ENCODE measurements around the gene GMCL1.
"Not testable (repeated sequence)": the region's sequence is repeated elsewhere in the genome, so short reads cannot be mapped to it uniquely, and the experiment has no call there.

GMCL1 gene

DNA sequence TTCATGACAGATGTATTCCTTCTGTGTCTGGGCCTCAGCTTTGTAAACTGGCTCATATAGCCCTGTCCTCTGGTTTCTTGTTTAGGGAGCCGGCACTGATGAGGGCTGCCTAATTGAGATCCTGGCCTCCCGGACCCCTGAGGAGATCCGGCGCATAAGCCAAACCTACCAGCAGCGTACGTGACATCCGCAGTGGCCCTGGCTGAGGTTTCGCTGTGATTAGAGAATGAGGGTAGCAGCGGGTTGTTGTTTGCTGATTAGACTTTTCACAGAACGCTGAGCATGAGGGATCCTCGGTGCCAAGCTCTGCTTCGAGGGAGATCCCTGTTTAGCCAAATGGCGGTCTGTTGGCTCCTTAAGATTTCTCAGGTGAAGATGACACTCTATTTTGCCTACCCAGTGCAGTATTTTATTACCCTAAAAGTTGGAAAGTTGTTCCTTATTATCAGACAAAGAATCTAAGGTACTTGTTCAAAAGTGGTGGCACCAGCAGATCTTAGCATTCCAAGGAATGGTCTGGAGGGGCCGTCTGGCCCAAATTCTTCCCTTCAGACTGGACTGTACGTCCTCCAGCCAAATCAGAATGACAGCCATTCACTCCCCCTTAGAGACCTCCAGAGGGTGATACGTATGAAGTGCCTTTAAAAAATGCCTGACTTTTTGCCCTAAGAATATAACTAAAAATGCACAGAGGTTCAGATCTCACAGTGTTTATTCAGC is 21.5 kb upstream of the GMCL1 start:
- no peak for DNase-seq

DNA sequence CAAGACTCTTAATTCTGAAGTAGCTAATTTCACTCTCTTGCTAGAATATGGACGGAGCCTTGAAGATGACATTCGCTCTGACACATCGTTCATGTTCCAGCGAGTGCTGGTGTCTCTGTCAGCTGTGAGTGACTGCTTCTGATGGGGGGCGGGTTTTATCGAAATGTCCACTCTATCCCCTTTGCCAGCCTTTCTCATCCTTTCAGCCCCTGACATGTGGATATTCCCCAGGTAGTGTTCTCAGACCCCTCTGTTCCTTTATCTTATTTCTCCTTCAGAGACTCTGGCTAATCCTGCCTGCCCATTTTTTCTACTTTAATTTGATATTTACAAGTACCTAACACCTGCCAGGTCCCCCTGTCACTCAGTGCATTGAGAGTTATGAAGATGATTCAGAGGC is 18.9 kb upstream of the GMCL1 start:
- no peak for DNase-seq

DNA sequence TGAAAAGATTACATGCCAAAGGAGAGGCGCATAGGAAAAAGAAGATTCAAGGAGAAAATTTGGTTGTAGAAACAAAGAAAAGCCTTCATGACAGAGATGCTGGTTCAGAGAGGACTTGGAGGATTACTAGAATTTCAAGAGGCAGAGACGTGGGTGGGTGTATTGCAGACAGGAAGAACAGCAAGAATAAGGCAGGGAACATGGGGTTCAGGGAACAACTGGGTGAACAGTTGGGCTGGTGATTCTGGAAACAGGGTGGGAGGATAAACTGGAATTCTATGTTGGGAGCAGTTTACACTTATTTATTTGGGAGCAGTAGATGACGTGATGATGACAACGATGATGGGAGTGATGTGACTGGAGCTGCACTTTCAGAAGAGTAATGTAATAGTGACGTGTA is 18.4 kb upstream of the GMCL1 start:
- no peak for DNase-seq

DNA sequence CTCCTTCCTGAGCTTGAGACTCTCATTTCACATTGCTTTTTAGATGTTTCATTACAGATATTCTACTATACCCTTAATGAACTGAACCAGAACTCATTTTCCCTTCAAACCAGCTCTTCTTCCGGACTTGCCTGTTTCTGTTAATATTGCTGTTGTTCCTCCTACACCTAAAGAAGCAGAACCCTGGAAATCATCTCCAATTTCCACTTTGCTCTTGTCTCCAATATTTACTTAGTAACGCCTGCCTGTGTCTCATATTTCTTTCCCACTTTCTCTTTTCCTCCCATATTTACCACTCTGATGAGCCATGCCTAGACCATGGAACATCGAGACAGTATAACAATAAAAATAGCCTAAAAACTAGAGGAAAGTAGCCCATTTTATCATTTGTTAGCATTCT is 17.9 kb upstream of the GMCL1 start:
- DNase-seq: no peak

DNA sequence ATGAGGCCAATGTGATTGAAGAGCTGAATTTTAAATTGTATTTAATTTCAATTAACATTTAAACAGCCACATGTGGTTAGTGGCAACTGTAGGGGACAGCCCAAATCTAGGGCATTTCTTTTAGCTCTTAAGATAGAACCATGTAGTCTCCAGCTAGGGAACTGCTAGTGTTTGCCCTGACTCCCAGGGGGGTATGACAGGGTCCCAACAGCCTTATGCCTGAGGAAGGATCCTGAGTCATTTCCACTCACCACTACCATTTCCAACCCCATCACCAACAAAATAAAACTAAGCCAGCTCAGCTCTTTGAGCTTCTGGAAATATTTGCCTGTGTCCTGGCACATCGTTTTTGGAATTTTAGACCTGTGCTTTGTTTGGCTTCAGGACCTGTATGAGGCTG is 13.7 kb upstream of the GMCL1 start:
- DNase-seq: no peak

DNA sequence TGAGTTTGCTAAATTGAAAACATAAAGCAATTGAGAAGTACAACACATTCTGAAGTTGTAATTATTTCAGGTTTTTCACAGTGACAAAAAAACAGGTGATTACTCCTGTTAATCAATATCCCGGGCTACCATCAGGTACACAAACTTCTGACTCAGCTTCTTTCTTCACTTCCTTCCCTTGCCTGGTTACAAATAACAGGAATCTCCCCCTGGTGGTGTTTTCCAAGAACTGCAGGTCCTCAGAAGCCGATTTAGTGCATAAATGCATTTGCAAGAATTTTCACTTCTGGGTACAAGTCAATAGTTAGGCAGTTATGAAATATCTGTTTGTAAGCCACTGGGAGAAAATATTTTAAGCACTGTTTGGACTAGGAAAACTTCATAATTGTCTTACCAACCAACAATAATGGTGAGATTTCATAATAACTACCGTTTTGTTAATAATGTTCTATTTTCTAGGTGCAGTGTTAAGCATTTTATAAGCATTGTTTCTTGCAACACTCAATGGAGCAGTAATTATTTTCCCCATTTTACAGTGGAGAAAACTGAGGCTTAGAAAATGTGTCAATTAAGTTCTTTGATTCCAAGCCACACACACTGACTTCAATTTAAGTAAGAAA is 12.4 kb upstream of the GMCL1 start:
- no peak for DNase-seq

DNA sequence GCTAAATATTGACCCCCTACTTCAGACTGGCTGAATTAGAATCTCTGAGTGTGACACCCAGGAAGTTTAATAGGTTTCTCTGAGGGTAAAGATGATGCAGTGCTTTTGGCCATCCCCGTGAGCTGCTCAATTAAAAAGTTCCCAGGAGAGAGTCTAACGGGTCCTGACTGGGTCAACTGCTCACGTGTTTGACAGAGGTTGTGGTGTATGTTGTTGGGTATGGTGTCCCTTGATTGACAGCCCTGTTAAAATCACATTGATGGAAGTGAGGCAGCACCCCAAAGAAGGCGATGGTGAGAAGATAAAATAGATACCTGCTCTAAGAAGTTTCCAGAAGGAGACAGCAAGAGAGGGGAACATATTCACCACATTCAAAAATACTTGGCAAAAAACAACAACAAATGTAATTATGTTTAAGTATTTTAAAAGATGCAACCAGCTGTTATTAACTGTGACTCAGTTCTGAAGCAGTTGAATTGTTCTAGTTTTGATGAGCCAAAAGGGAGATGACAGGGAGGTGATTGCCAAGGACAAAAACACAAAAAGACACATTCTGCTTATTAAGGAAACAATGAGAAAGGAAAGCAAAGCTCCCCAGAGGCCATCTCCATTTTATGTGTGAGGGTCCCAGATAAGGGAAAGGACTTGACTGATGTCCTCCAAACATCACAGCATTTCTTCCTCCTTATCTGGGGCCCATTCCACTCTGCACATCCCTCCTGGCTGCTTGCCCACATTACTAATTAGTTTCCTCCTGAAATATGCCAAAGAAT is 11.5 kb upstream of the GMCL1 start:
- DNase-seq: no peak

DNA sequence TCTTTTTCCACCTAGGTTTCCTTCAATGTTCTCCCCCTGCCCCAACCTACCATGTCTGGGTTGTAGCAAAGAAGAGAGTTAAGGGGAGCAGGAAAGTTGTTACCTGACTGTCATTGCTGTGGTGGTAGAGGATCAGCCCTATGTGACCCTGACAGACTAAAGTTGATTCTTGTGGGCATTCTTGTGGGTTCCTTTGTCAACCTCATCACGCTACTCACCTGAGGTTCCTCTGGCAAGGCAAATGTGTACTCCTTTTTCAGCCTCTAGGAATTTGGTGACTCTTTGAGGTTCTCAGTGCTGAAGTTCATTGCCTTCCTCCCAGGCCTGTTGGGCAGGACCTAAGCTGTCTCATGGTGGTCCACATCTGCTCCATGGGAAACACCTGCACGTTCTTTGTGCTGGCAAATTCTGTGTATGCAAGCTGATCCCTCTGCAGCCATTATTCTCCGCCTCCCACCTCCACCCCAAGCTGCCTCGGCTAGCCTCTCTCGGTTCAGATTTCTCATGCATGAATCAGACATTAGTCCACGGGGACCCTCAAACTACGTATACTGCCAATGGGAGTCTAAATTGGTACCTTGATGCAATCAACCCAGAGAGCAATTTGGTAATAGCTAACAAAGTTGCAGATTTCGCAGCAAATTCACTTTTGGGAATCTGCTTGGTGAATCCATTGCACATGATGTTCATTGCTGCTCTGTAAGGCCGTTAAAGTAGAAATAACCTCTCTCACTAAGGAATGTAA is 1.5 kb upstream of the GMCL1 start:
- no peak for DNase-seq

DNA sequence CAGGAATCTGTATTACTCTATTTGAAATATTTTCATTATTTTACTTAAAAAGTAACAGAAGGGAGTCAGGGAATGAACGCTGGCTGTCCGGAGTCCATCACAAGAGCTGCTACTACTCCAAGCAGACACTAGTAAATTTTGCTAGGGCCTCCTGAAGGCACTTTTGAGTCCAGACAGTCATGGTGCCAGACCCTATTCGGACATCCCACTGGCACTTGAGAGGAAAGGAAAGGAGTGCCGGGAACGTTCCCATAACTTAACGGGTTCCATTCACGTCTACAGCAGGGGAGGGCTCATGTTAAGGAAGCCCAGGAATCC is 563 bp upstream of the GMCL1 start:
- DNase-seq: no peak

DNA sequence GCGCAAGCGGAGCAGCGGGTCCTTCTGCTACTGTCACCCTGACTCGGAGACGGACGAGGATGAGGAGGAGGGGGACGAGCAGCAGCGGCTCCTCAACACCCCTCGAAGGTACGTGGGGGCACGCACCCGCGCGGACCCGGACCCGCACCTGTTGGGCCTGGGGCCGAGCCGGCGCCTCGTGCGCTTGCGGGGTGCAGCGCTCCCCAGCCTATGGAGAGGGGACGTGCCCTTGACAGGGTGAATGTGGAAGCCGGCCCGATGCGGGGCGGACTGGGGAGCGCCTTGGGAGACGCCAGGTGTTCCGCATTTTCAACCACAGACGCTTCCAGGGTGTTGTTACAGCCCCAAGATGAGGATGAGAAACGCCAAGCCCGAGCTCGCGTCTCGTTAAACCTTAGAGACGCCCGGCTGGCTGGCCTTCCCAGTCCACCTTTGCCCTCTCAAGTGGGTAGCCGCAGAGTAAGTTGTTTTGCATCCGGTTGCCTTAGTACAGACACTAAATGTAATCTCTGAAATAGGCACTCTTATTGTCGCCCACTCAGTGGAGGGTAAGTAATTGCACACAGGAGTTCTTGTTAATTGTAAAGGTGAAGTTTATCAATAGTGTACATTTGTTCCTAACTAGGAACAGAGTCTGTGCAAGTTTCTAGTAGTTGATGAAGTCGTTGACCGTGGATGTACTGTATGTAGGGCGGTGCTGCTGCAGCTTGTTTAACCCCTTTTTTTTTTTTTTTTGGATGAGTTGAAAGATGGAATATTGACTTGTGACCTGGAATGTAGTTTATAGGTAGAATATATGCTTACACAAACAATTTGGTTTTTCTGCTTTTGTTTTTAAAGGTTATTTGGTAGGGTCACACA is 815 bp downstream of the GMCL1 start:
- no peak for DNase-seq

DNA sequence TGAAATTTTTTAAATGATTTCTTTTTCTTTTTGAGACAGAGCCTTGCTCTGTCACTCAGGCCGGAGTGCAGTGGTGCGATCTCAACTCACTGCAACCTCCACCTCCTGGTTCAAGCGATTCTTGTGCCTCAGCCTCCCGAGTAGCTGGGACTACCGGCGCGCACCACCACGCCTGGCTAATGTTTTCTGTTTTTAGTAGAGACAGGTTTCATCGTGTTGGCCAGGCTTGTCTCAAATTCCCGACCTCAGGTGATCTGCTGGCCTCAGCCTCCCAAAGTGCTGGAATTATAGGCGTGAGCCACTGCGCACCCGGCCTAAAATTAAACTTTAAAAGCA is 1.4 kb downstream of the GMCL1 start:
- not testable (repeated sequence) for DNase-seq

DNA sequence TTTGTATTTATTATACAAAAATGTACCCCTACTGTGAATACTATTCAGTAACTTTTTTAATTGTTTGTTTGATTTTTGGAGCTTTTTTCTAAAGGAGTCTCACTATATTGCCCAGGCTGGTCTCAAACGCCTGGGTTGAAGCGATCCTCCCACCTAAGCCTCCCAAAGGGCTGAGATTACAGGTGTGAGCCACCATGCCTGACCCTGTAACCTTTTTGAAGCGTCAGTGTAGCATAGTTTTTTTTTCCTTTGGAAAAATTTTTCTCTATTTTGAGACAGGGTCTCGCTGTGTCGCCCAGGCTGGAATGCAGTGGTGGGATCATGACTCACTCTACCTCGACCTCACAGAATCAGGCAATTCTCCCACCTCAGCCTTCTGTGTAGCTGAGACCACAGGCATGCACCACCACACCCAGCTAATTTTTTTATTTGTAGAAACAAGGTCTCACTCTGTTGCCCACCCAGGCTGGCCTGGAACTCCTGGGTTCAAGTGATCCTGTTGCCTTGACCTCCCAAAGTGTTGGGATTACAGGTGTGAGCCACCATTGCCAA is 2.0 kb downstream of the GMCL1 start:
- DNase-seq: no peak

DNA sequence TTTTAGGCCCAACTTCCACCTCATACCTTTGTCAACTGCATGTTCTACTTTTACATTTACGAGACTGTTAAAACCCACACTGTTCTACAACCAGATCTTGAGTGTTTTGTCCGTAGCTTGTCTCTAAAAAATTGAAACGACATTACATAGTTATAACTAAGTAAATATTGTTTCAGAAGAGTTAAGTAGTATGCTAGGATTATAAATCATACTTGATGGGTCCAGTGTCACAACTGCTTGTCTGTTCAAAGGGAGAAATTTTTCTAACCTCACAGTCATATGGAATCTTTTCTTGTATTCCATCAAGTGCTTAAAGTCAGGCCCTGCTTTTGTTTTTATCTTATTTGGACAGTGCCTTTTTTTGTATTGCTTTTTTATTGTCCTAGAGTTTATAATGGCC is 4.3 kb downstream of the GMCL1 start:
- no peak for DNase-seq

DNA sequence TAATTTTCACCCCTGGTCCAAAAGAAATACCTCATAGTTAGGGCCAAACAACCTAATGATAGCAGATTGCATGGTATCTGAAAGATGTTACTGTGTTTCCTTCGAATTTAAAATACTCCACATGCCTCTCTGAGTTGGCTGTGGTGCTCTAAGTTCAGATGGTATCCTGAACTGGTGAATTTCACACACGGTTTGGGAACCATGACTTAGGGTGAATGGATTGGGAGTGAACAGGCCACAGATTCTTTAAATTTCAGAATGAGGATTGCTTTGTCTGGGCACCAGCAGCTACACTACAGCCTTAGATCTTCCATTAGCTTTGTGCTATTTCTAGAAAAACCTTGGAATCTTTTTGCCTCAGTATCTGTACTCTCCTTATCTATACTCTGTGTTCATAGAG is 6.2 kb downstream of the GMCL1 start:
- no peak for DNase-seq

DNA sequence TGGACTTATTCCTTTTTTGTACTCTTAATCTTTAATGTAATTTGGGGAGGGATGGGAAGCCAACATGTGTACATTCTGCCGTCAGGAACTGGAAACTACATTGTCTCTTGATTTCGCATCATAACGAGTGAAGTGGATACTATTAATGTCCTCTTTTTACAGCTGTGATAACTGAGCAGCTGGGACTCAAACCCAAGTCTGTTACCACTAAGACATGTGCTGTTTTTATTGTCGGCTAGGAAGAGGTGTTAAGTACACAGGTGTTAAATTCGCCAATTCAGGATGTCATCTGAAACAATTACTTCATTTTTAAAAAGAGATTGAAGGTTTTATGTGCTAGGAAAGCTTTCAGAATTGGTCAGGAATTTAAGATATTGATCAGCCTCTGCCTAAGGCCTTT is 6.9 kb downstream of the GMCL1 start:
- DNase-seq: no peak

DNA sequence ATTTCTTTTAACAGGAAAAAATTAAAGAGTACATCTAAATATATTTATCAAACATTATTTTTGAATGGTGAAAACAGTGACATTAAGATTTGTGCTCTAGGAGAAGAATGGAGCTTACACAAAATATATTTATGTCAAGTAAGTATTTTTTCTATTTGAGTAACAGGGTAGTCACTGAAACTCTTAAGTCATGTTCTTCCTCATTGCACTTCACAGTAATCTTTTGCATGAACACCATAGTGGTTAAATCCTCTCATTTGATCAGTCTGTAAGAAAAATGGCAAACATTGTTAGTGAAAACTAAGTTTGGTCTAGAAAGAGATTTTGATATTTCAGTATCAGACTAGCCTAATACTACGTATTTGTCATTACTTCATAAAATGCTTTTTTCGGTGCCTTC is 8.1 kb downstream of the GMCL1 start:
- DNase-seq: no peak

DNA sequence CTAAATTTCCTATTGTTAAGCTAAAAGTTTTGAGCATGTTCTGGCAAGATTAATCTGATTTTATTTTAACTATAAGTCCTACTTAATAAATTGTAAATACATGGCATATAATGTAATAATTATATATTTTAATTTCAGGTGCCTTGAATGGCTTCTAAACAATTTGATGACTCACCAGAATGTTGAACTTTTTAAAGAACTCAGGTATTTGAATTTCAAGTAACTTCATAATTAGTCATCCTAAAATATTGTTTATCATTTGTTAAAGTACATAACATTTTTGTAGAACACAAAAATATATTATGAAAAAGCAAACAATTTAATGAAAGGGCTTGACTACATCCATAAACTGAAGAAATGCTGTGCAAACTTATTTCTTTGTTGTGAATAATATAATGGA is 14.5 kb downstream of the GMCL1 start:
- DNase-seq: no peak

DNA sequence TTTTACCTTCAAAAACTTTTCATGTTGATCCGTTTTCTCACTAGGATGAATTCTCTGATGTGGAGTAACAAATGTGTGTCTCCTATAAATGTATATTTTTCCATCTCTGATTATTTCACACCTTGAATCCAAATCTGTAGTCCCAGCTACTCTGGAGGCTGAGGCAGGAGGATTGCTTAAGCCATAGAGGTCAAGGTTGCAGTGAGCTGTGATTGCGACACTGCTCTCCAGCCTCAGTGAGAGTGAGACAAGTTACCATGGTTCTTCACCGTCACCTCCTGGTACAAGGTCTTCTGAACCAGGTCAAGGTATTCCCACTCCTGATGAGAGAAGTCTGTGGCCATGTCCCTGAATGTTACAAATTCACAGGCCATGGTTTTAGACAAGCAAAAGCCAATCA is 15.1 kb downstream of the GMCL1 start:
- no peak for DNase-seq

DNA sequence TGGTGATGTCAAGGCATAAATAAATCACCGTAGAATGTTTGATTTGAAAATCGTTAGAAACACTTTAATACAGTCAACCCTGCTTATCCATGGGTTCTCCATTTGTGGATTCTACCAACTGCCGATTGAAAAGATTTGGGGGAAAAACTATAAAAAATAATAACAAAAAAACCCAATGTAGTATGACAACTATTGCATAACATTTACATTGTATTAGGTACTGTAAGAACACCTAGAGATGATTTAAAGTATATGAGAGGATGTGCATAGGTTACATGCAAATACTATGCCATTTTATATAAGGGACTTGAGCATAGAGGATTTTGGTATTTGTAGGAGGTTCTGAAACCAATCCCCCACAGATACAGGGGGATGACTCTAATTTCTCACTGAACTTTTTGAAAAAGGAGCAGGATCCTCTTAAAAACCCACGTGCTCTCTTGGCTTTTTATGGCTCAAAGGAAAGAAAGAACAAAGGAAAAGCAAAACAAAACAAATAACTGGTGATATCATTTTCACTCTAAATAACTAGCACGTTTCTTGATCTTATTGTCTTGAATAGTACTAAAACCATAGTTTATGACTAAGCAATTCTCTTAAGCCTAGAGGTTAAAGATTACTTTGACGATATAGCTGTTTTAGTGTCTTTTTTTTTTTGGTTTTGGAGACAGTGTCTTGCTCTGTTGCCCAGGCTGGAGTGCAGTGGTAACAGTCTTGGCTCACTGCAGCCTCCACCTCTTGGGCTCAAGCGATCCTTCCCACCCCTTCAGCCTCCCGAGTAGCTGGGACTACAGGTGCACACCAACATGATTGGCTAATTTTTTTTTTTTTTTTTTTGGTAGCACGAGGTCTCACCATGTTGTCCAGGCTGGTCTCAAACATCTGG is 17.0 kb downstream of the GMCL1 start:
- DNase-seq: no peak

DNA sequence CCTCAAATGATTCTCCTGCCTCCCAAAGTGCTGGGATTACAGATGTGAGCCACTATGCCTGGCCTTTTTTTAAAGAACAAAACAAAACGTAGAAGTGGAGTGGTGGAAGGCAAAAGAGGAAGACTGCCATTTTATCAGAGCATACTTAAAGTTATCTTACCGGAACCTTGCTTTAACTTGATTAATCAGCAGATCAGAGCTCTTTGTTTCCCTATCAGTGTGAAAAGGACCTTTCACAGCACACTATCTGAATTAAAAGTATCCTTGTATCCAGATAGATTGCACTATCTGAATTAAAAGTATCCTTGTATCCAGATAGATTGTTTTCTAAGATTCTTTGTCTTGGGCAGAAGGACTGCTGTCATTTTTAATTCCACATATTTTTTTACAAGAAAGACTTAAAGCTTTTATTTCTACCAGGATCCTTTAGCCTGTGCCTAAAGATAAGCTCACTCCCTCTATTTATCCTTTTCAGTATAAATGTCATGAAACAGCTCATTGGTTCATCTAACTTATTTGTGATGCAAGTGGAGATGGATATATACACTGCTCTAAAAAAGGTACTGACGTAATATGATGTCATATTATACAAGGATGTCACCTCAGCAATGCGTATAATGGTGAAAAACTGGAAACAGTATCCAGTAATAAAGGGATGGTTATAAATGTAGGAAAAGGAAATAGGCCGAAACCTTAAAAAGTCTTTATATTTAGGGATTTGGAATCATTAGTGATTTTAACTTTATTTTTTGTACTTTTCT is 17.8 kb downstream of the GMCL1 start:
- DNase-seq: no peak

Measured in cortex of kidney (tissue), 1 donor.